ENCODE data around the gene FHIT.

Gene FHIT

DNA sequence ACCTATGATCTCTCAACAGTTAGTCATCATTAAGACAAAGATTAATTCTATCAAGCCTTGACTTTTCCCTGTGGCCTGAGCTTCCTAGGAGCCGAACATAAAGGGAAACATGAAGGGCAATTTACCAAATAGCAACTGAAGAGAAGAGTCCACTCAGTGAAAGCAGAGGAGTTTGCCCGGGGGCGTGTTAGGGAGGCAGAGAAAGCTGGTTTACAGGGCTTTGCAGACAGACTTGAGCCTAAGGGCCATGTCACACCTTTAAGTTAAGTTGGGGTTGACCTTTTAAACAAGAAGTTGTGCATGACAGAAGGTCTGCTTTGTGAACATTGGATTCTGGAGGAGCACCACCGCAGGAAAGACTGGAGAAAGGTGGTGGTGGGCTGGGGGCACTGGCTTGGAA is 1499.6 kb downstream of the FHIT start:
- TF ChIP-seq YY1 (IDR thresholded peaks at IDR 0.05; ENCODE audit: insufficient read depth, insufficient read length), result no peak
- TF ChIP-seq ZNF274 (IDR thresholded peaks at IDR 0.05; ENCODE audit: low read depth, low read length), result no peak
- no peaks in the 10 kb centered on the region for H3K4me1 ChIP-seq (ENCODE audit: insufficient read depth, insufficient read length)
- H3K9me3 ChIP-seq (ENCODE audit: insufficient read depth, low read length), result peaks cover 12% of the 10 kb centered on the region; the same call in 1 of the 2 replicates
- H3K36me3 ChIP-seq (ENCODE audit: insufficient read depth, insufficient read length, low read length), result no peaks in the 10 kb centered on the region
- peaks cover 11% of the 10 kb centered on the region for H3K27me3 ChIP-seq (ENCODE audit: insufficient read depth, insufficient read length)
- DNase-seq (ENCODE audit: low read depth, low spot score), result no peak
- H3K4me3 ChIP-seq (ENCODE audit: insufficient read length, low read depth), result no peak overlapping the region
- H3K9ac ChIP-seq (ENCODE audit: insufficient read length, low read depth), result no peak overlapping the region

DNA sequence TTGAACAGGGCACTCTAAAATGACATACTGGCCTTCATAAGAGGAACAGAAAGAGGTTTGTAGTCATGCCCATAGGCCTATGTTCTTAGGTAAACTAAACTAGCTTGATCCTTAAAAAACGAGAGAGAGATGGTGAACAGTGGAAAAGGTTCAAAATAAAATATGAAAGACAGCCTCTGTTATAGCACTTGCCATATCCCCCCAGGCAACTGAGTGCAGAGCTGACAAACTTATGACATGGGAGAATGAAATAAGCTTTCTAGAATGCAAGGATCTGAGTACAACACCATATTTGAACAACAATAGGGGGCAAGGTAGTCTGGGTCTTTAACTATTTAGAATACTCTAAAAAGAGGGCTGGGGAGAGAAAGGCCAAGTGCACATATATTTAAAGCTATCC is 1500.9 kb downstream of the FHIT start:
- Histone ChIP-seq H3K4me3 (ENCODE audit: insufficient read length, low read depth) (no peak overlapping the region), H3K9ac (ENCODE audit: insufficient read length, low read depth) (no peak overlapping the region), H3K9me3 (ENCODE audit: insufficient read depth, low read length) (peaks cover 20% of the 10 kb centered on the region; the same call in 1 of the 2 replicates), H3K4me1 (ENCODE audit: insufficient read depth, insufficient read length) (no peaks in the 10 kb centered on the region), H3K36me3 (ENCODE audit: insufficient read depth, insufficient read length, low read length) (no peaks in the 10 kb centered on the region), H3K27me3 (ENCODE audit: insufficient read depth, insufficient read length) (peaks cover 11% of the 10 kb centered on the region)
- DNase-seq (ENCODE audit: low read depth, low spot score), result no peak
- TF ChIP-seq ZNF274 (IDR thresholded peaks at IDR 0.05; ENCODE audit: low read depth, low read length) (no peak), YY1 (IDR thresholded peaks at IDR 0.05; ENCODE audit: insufficient read depth, insufficient read length) (no peak), SUZ12 (IDR thresholded peaks at IDR 0.05; ENCODE audit: extremely low read depth, insufficient read depth, insufficient read length) (no peak)

GRCh38 chr3:59749291-59749690 is 1502.0 kb downstream of the FHIT start:
- Histone ChIP-seq H3K4me1 (ENCODE audit: insufficient read depth, insufficient read length) (no peaks in the 10 kb centered on the region), H3K9me3 (ENCODE audit: insufficient read depth, low read length) (peaks cover 20% of the 10 kb centered on the region; the same call in 1 of the 2 replicates), H3K27me3 (ENCODE audit: insufficient read depth, insufficient read length) (peaks cover 11% of the 10 kb centered on the region), H3K36me3 (ENCODE audit: insufficient read depth, insufficient read length, low read length) (no peaks in the 10 kb centered on the region), H3K9ac (ENCODE audit: insufficient read length, low read depth) (no peak overlapping the region), H3K4me3 (ENCODE audit: insufficient read length, low read depth) (no peak overlapping the region)
- no peak for DNase-seq (ENCODE audit: low read depth, low spot score)
- no peak for TF ChIP-seq YY1 (IDR thresholded peaks at IDR 0.05; ENCODE audit: insufficient read depth, insufficient read length)
- TF ChIP-seq ZNF274 (IDR thresholded peaks at IDR 0.05; ENCODE audit: low read depth, low read length), result no peak
- TF ChIP-seq SUZ12 (IDR thresholded peaks at IDR 0.05; ENCODE audit: extremely low read depth, insufficient read depth, insufficient read length), result no peak

GRCh38 chr3:59746585-59746984 is 1504.7 kb downstream of the FHIT start:
- Histone ChIP-seq H3K9ac (ENCODE audit: insufficient read length, low read depth) (no peak overlapping the region), H3K4me3 (ENCODE audit: insufficient read length, low read depth) (no peak overlapping the region), H3K9me3 (ENCODE audit: insufficient read depth, low read length) (peaks cover 20% of the 10 kb centered on the region), H3K36me3 (ENCODE audit: insufficient read depth, insufficient read length, low read length) (no peaks in the 10 kb centered on the region), H3K4me1 (ENCODE audit: insufficient read depth, insufficient read length) (no peaks in the 10 kb centered on the region), H3K27me3 (ENCODE audit: insufficient read depth, insufficient read length) (peaks cover 9% of the 10 kb centered on the region)
- TF ChIP-seq YY1 (IDR thresholded peaks at IDR 0.05; ENCODE audit: insufficient read depth, insufficient read length) (no peak), SUZ12 (IDR thresholded peaks at IDR 0.05; ENCODE audit: extremely low read depth, insufficient read depth, insufficient read length) (no peak), ZNF274 (IDR thresholded peaks at IDR 0.05; ENCODE audit: low read depth, low read length) (no peak)
- no peak for DNase-seq (ENCODE audit: low read depth, low spot score)

- TF ChIP-seq SUZ12 (IDR thresholded peaks at IDR 0.05; ENCODE audit: extremely low read depth, insufficient read depth, insufficient read length) (no peak), ZNF274 (IDR thresholded peaks at IDR 0.05; ENCODE audit: low read depth, low read length) (no peak), YY1 (IDR thresholded peaks at IDR 0.05; ENCODE audit: insufficient read depth, insufficient read length) (no peak)
- H3K9ac ChIP-seq (ENCODE audit: insufficient read length, low read depth), result no peak overlapping the region
Measured at GRCh38 chr3:59737241-59737640, 1514.0 kb downstream of the FHIT start.

GRCh38 chr3:59734061-59734460 is 1517.2 kb downstream of the FHIT start:
- no peak overlapping the region for H3K9ac ChIP-seq (ENCODE audit: insufficient read length, low read depth)
- no peak overlapping the region for H3K4me3 ChIP-seq (ENCODE audit: insufficient read length, low read depth)
- no peaks in the 10 kb centered on the region for H3K9me3 ChIP-seq (ENCODE audit: insufficient read depth, low read length)
- TF ChIP-seq SUZ12 (IDR thresholded peaks at IDR 0.05; ENCODE audit: extremely low read depth, insufficient read depth, insufficient read length) (no peak), ZNF274 (IDR thresholded peaks at IDR 0.05; ENCODE audit: low read depth, low read length) (no peak), YY1 (IDR thresholded peaks at IDR 0.05; ENCODE audit: insufficient read depth, insufficient read length) (no peak)
- H3K27me3 ChIP-seq (ENCODE audit: insufficient read depth, insufficient read length), result no peaks in the 10 kb centered on the region
- no peaks in the 10 kb centered on the region for H3K4me1 ChIP-seq (ENCODE audit: insufficient read depth, insufficient read length)
- DNase-seq (ENCODE audit: low read depth, low spot score), result no peak
- H3K36me3 ChIP-seq (ENCODE audit: insufficient read depth, insufficient read length, low read length), result no peaks in the 10 kb centered on the region

More at GRCh38 chr3:59737241-59737640, 1514.0 kb downstream of the FHIT start:
- H3K36me3 ChIP-seq (ENCODE audit: insufficient read depth, insufficient read length, low read length), result no peaks in the 10 kb centered on the region
- H3K4me3 ChIP-seq (ENCODE audit: insufficient read length, low read depth), result no peak overlapping the region
- no peaks in the 10 kb centered on the region for H3K4me1 ChIP-seq (ENCODE audit: insufficient read depth, insufficient read length)
- no peaks in the 10 kb centered on the region; the same call in 1 of the 2 replicates for H3K9me3 ChIP-seq (ENCODE audit: insufficient read depth, low read length)
- DNase-seq (ENCODE audit: low read depth, low spot score), result no peak
- H3K27me3 ChIP-seq (ENCODE audit: insufficient read depth, insufficient read length), result no peaks in the 10 kb centered on the region

DNA sequence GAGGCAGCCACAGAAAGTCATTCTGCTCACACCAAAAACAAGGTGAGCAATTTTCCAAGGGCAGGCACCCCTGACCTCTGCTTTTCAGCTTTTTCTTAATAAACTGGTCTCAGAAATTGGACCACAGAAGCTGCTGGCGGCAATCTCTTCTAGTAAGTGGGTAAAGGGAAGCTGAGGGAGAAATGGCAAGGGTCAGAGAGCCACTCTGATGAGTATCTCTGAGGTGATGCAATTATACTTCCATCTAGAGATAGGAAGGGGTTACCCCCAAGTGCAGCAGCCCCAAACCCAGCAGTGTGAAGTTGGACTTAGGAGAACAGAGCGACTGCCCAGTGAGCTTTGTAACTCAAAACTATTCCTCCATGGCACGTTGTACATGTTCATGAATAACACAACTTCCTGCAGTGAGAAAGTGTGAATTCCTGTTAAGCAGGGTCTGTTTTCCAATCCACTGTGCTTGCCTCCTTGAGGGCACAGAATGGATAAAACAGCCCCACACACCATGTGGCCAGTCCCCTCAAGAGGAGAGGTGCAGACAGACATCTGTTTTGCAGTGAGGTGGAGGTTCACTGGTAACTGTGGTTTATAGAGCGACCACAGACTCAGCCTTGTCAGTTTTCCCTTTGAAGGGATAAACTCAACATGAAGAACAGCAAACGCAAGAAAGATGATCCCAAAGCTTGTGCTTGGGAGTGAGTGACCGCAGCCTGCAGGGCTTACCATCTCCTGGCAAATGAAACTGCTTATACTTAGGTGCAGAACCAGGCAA is 1518.0 kb downstream of the FHIT start:
- Histone ChIP-seq H3K36me3 (ENCODE audit: insufficient read depth, insufficient read length, low read length) (no peaks in the 10 kb centered on the region), H3K4me3 (ENCODE audit: insufficient read length, low read depth) (no peak overlapping the region), H3K4me1 (ENCODE audit: insufficient read depth, insufficient read length) (no peaks in the 10 kb centered on the region), H3K9ac (ENCODE audit: insufficient read length, low read depth) (no peak overlapping the region), H3K27me3 (ENCODE audit: insufficient read depth, insufficient read length) (no peaks in the 10 kb centered on the region), H3K9me3 (ENCODE audit: insufficient read depth, low read length) (no peaks in the 10 kb centered on the region)
- DNase-seq (ENCODE audit: low read depth, low spot score), result no peak
- TF ChIP-seq SUZ12 (IDR thresholded peaks at IDR 0.05; ENCODE audit: extremely low read depth, insufficient read depth, insufficient read length), result no peak
- no peak for TF ChIP-seq YY1 (IDR thresholded peaks at IDR 0.05; ENCODE audit: insufficient read depth, insufficient read length)
- no peak for TF ChIP-seq ZNF274 (IDR thresholded peaks at IDR 0.05; ENCODE audit: low read depth, low read length)
